ENCODE data around the gene LEPROT. TPM values are rescaled to one million over a fixed set of nuclear protein-coding genes. Genes with fewer than 3 reads are reported as not detected.

LEPROT gene
- total RNA-seq, 1 experiment from 2014 or later: 18.4 TPM

DNA sequence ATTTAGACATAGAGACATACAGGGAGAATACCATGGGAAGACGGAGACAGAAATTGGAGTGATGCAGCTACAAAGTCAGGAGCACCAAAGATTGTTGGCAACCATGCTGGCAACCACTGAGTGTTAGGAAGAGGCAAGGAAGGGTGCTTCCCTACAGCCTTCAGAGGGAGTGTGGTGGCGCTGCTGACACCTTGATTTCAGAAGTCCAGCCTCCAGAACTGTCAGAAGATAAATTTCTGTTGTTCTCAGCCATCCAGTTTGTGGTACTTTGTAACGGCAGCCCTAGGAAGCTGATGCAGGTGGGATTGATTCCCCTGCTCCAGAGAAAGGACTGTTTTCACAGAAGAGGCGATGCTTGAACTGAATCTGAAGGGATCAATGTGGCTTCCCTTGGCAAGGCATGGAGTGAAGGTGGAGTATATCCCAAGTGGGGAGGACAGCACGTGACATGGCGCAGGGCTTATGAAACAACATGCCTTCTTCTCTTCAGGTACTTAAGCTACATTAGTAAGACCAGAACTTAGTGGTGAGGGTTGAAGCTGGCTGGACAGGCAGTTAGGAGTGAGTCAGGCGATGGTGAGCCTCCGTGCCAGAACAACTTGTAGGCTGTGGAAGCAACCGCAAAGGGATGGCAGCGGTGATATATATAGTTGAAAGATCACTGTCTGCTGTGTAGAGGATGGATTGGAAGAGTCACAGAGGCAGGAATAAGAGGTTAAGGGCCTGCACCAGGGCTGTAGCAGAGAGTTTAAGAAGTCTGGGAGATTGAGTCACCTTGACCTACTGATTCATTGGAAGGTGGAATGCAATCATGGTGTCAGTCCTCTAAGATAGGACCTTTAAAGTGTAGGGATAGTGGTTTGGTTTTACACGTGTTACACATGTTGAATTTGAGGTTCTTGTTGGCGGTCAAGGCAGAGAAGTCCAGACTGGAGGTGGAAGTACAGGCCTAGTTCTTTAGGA is 2.1 kb downstream of the LEPROT start:
- no peak overlapping the region for H3K9ac ChIP-seq (ENCODE audit: low read length)
- H2AFZ ChIP-seq (ENCODE audit: low read length): no peak overlapping the region
- H4K20me1 ChIP-seq (ENCODE audit: low read length): no peaks in the 10 kb centered on the region
- H3K9me3 ChIP-seq (ENCODE audit: low read length): no peaks in the 10 kb centered on the region
- intact Hi-C loops (cut with micrococcal nuclease): loop anchor here (5.0 to 10.0 kb wide), 3 partner anchors 355 to 1510 kb away; partner anchors contain the start of gene RAVER2
- H3F3A ChIP-seq (ENCODE audit: low read length, unreplicated experiment): no peaks in the 10 kb centered on the region
- ChIA-PET CTCF (no interaction called here), POLR2A (ENCODE audit: unreplicated experiment) (no interaction called here)
- TF ChIP-seq EZH2 (IDR thresholded peaks at IDR 0.05; ENCODE audit: low read length, unreplicated experiment): no peak
- TF ChIP-seq EZH2phosphoT487 (IDR thresholded peaks at IDR 0.05; ENCODE audit: borderline replicate concordance, low read length): no peak
- TF ChIP-seq, protein P1, sequence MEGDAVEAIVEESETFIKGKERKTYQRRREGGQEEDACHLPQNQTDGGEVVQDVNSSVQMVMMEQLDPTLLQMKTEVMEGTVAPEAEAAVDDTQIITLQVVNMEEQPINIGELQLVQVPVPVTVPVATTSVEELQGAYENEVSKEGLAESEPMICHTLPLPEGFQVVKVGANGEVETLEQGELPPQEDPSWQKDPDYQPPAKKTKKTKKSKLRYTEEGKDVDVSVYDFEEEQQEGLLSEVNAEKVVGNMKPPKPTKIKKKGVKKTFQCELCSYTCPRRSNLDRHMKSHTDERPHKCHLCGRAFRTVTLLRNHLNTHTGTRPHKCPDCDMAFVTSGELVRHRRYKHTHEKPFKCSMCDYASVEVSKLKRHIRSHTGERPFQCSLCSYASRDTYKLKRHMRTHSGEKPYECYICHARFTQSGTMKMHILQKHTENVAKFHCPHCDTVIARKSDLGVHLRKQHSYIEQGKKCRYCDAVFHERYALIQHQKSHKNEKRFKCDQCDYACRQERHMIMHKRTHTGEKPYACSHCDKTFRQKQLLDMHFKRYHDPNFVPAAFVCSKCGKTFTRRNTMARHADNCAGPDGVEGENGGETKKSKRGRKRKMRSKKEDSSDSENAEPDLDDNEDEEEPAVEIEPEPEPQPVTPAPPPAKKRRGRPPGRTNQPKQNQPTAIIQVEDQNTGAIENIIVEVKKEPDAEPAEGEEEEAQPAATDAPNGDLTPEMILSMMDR (conservative IDR thresholded peaks at IDR 0.05; ENCODE audit: low read depth, low read length): no peak
- peak overlapping the region; percentile 86 for H3K4me3 ChIP-seq (ENCODE audit: low read length)
- ATAC-seq: no peak
- H3K27me3 ChIP-seq (ENCODE audit: low read length): no peaks in the 10 kb centered on the region
- BruUV-seq (replicated peaks): no TSS peak
- peak; percentile 31 for DNase-seq
- peaks cover 43% of the 10 kb centered on the region for H3K79me2 ChIP-seq (ENCODE audit: low read length)
- no peak overlapping the region for H3K27ac ChIP-seq (ENCODE audit: low read length)
- H3K4me1 ChIP-seq (ENCODE audit: insufficient read depth, low read length): peaks cover 67% of the 10 kb centered on the region
- H3K9me2 ChIP-seq (replicated peaks; ENCODE audit: low read length): no peaks in the 10 kb centered on the region
- 0 out of 2 replicates have a peak, but pooled peaks cover 5% of the 10 kb centered on the region for H3K36me3 ChIP-seq (ENCODE audit: low read depth, low read length)
- H3K4me2 ChIP-seq (ENCODE audit: low read length): peak overlapping the region; percentile 92

- BruUV-seq (replicated peaks): no TSS peak
- Histone ChIP-seq H3K4me1 (ENCODE audit: insufficient read depth, low read length) (peaks cover 55% of the 10 kb centered on the region), H3K36me3 (ENCODE audit: low read depth, low read length) (0 out of 2 replicates have a peak, but pooled peaks cover 5% of the 10 kb centered on the region), H3K27ac (ENCODE audit: low read length) (peak overlapping the region; percentile 77), H3K4me2 (ENCODE audit: low read length) (peak overlapping the region; percentile 68), H4K20me1 (ENCODE audit: low read length) (no peaks in the 10 kb centered on the region), H3K79me2 (ENCODE audit: low read length) (peaks cover 43% of the 10 kb centered on the region), H3F3A (ENCODE audit: low read length, unreplicated experiment) (no peaks in the 10 kb centered on the region), H2AFZ (ENCODE audit: low read length) (no peak overlapping the region), H3K9me3 (ENCODE audit: low read length) (no peaks in the 10 kb centered on the region), H3K4me3 (ENCODE audit: low read length) (peak overlapping the region; percentile 37), H3K9me2 (replicated peaks; ENCODE audit: low read length) (no peaks in the 10 kb centered on the region), H3K27me3 (ENCODE audit: low read length) (no peaks in the 10 kb centered on the region), H3K9ac (ENCODE audit: low read length) (no peak overlapping the region; the same call in 1 of the 2 replicates)
- intact Hi-C loops (cut with micrococcal nuclease): loop anchor here (5.0 to 10.0 kb wide), 3 partner anchors 357 to 1508 kb away; partner anchors contain the start of gene RAVER2
- DNase-seq (peak; percentile 93), ATAC-seq (peak; percentile 6)
- ChIA-PET CTCF (interaction anchor here (1.3 kb wide), 1 partner anchor 35 kb away, joined by 4 read pairs; no protein-coding TSS in a partner anchor), POLR2A (ENCODE audit: unreplicated experiment) (no interaction called here)
- TF ChIP-seq EZH2 (IDR thresholded peaks at IDR 0.05; ENCODE audit: low read length, unreplicated experiment) (no peak), EZH2phosphoT487 (IDR thresholded peaks at IDR 0.05; ENCODE audit: borderline replicate concordance, low read length) (no peak)
- TF ChIP-seq, protein P1 (conservative IDR thresholded peaks at IDR 0.05; ENCODE audit: low read depth, low read length): no peak
Observed at GRCh38 chr1:65423884-65424572, 3.6 kb downstream of the LEPROT start.

Data from PC-3 (cell line).